ENCODE results near the gene NEDD9. TPM values are rescaled to one million over a fixed set of nuclear protein-coding genes. Genes with fewer than 3 reads are reported as not detected.

NEDD9 gene
- total and polyA plus RNA-seq, 4 donors = 7.5 to 16.8 (median 11.7) TPM

DNA sequence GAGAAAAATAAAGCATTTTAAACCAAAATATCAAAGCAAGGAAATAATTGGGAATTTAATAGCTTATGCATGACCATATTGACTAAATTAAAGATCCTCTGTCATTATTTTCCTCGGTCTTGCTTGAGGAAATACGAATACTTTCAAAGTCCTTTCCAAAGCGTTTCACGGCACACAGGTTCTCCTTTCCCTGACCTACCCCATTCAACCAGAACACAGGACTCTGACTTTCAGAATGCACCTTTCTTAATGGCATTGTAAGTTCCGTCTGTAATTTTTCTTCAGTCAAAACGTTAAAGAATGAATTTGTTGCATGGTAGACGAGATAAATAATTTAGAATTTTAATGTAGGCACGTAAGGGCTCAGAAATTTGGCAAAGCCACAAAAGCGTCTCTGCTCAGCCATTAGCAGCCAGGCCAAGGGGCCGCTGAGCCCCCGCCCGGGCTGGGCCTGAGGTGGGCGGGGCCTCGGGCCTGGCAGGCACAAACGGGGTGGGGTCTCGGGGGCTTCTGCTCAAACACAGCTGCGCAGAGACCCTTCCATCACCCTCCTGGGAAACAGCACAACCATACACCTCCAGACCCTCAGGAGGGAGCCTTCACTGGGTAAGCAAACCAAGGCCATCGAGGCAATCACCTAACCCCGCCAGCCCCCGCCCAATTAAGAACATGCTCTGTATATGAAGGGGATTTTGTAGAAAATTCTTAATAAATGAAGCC, 3.4 kb downstream of the NEDD9 start:
- no peak for TF ChIP-seq HNF4G (IDR thresholded peaks at IDR 0.05)
- no peak for TF ChIP-seq ZBTB33 (IDR thresholded peaks at IDR 0.05)
- no peak for TF ChIP-seq RXRA (IDR thresholded peaks at IDR 0.05)
- TF ChIP-seq FOXA2 (IDR thresholded peaks at IDR 0.05) = no peak
- no peak for TF ChIP-seq SP1 (IDR thresholded peaks at IDR 0.05)
- Histone ChIP-seq H3K9me3 (ENCODE audit: control insufficient read depth in 4 of 4, low read length in 3 of 4) (no peaks in the 10 kb centered on the region), H3K27me3 (ENCODE audit: control insufficient read depth in 4 of 4, insufficient read depth in 4 of 4, low read length in 3 of 4) (no peaks in the 10 kb centered on the region), H3K4me3 (ENCODE audit: low read depth in 1 of 3, low read length in 3 of 3) (peak overlapping the region in 1 of 3 donors; percentile 64), H3K27ac (ENCODE audit: low read depth in 1 of 2, low read length in 2 of 2) (peak overlapping the region; percentile 9 to 39), H3K36me3 (ENCODE audit: control insufficient read depth in 4 of 4, insufficient read depth in 3 of 4, low read depth in 1 of 4, low read length in 3 of 4) (no peaks in the 10 kb centered on the region), H3K9ac (ENCODE audit: low read depth in 1 of 2, low read length in 2 of 2) (no peak overlapping the region), H3K4me1 (ENCODE audit: control insufficient read depth in 4 of 4, insufficient read depth in 4 of 4, low read length in 3 of 4) (peaks cover 0 to 15% (median 5%) of the 10 kb centered on the region in 4 donors)
- WGBS = 68% methylated on average over 20 of the region's 20 CpGs
- no peak for DNase-seq (ENCODE audit: low spot score)

- Histone ChIP-seq H3K27ac (ENCODE audit: low read depth in 1 of 2, low read length in 2 of 2) (no peak overlapping the region), H3K4me3 (ENCODE audit: low read depth in 1 of 3, low read length in 3 of 3) (no peak overlapping the region)
- WGBS = 84% methylated on average over 5 of the region's 5 CpGs
Observed at GRCh38 chr6:11227698-11228097, 4.8 kb downstream of the NEDD9 start.

More at GRCh38 chr6:11227698-11228097, 4.8 kb downstream of the NEDD9 start:
- no peak for TF ChIP-seq GABPA (IDR thresholded peaks at IDR 0.05 in 1 of 2, conservative IDR thresholded peaks at IDR 0.05 in 1 of 2)
- TF ChIP-seq FOXA2 (IDR thresholded peaks at IDR 0.05) = no peak
- TF ChIP-seq ATF3 (IDR thresholded peaks at IDR 0.05) = no peak
- TF ChIP-seq JUND (IDR thresholded peaks at IDR 0.05) = no peak
- TF ChIP-seq HNF4G (IDR thresholded peaks at IDR 0.05) = no peak
- no peak for TF ChIP-seq SP1 (IDR thresholded peaks at IDR 0.05)
- no peak for TF ChIP-seq TAF1 (conservative IDR thresholded peaks at IDR 0.05)
- TF ChIP-seq, protein P1, sequence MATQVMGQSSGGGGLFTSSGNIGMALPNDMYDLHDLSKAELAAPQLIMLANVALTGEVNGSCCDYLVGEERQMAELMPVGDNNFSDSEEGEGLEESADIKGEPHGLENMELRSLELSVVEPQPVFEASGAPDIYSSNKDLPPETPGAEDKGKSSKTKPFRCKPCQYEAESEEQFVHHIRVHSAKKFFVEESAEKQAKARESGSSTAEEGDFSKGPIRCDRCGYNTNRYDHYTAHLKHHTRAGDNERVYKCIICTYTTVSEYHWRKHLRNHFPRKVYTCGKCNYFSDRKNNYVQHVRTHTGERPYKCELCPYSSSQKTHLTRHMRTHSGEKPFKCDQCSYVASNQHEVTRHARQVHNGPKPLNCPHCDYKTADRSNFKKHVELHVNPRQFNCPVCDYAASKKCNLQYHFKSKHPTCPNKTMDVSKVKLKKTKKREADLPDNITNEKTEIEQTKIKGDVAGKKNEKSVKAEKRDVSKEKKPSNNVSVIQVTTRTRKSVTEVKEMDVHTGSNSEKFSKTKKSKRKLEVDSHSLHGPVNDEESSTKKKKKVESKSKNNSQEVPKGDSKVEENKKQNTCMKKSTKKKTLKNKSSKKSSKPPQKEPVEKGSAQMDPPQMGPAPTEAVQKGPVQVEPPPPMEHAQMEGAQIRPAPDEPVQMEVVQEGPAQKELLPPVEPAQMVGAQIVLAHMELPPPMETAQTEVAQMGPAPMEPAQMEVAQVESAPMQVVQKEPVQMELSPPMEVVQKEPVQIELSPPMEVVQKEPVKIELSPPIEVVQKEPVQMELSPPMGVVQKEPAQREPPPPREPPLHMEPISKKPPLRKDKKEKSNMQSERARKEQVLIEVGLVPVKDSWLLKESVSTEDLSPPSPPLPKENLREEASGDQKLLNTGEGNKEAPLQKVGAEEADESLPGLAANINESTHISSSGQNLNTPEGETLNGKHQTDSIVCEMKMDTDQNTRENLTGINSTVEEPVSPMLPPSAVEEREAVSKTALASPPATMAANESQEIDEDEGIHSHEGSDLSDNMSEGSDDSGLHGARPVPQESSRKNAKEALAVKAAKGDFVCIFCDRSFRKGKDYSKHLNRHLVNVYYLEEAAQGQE (IDR thresholded peaks at IDR 0.05) = no peak
- TF ChIP-seq YY1 (IDR thresholded peaks at IDR 0.05) = no peak
- no peak for TF ChIP-seq NR2F2 (IDR thresholded peaks at IDR 0.05)
- TF ChIP-seq ZBTB33 (IDR thresholded peaks at IDR 0.05) = no peak
- TF ChIP-seq, protein P2, sequence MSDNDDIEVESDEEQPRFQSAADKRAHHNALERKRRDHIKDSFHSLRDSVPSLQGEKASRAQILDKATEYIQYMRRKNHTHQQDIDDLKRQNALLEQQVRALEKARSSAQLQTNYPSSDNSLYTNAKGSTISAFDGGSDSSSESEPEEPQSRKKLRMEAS (IDR thresholded peaks at IDR 0.05) = no peak
- no peak for TF ChIP-seq HNF4A (conservative IDR thresholded peaks at IDR 0.05)
- no peak for TF ChIP-seq EGR1 (IDR thresholded peaks at IDR 0.05; ENCODE audit: low read depth in 2 of 2)
- TF ChIP-seq CTCF (IDR thresholded peaks at IDR 0.05; ENCODE audit: low read depth, low read length, missing input control) = no peak
- TF ChIP-seq RAD21 (IDR thresholded peaks at IDR 0.05) = no peak
- no peak for TF ChIP-seq RXRA (IDR thresholded peaks at IDR 0.05)
- TF ChIP-seq FOXA1 (IDR thresholded peaks at IDR 0.05) = no peak
- no peak for DNase-seq (ENCODE audit: low spot score)
- H3K4me1 ChIP-seq (ENCODE audit: control insufficient read depth in 4 of 4, insufficient read depth in 4 of 4, low read length in 3 of 4) = peaks cover 0 to 7% (median 3%) of the 10 kb centered on the region in 4 donors
- no peak overlapping the region for H3K9ac ChIP-seq (ENCODE audit: low read depth in 1 of 2, low read length in 2 of 2)
- H3K9me3 ChIP-seq (ENCODE audit: control insufficient read depth in 4 of 4, low read length in 3 of 4) = no peaks in the 10 kb centered on the region
- H3K27me3 ChIP-seq (ENCODE audit: control insufficient read depth in 4 of 4, insufficient read depth in 4 of 4, low read length in 3 of 4) = no peaks in the 10 kb centered on the region
- H3K36me3 ChIP-seq (ENCODE audit: control insufficient read depth in 4 of 4, insufficient read depth in 3 of 4, low read depth in 1 of 4, low read length in 3 of 4) = no peaks in the 10 kb centered on the region

Measured in liver (tissue), 9 donors.